WTC11 (cell line): ENCODE measurements around the gene USP43. TPM values are rescaled to one million over a fixed set of nuclear protein-coding genes. Genes with fewer than 3 reads are reported as not detected.
A peak's percentile ranks its signal among the peaks of the same experiment; 100 is the strongest.

ENCODE experiments used
- ATF1 ChIP-seq: sonication (generic); formaldehyde crosslinking; IDR thresholded peaks from 2 replicates; pipeline ENCODE4 v1.8.1; 2023; ENCODE audit warnings: mild to moderate bottlenecking, moderate library complexity, missing genetic modification reagents
- CREM ChIP-seq: sonication (generic); formaldehyde crosslinking; IDR thresholded peaks from 2 replicates; pipeline ENCODE4 v1.8.1; 2022; ENCODE audit warnings: mild to moderate bottlenecking, missing genetic modification reagents, moderate library complexity
- ESRRA ChIP-seq: sonication (generic); formaldehyde crosslinking; IDR thresholded peaks from 2 replicates; pipeline ENCODE4 v1.8.1; 2022; ENCODE audit warnings: mild to moderate bottlenecking, missing genetic modification reagents, borderline replicate concordance
- FOXJ3 ChIP-seq: sonication (generic); formaldehyde crosslinking; IDR thresholded peaks from 2 replicates; pipeline ENCODE4 v1.9.0; 2021; ENCODE audit warnings: missing genetic modification reagents, mild to moderate bottlenecking, borderline replicate concordance
- FOXP1 ChIP-seq: sonication (generic); formaldehyde crosslinking; IDR thresholded peaks from 2 replicates; pipeline ENCODE4 v1.8.0; 2022; ENCODE audit warnings: missing genetic modification reagents, mild to moderate bottlenecking, moderate library complexity, borderline replicate concordance
- GABPB1 ChIP-seq: sonication (generic); formaldehyde crosslinking; IDR thresholded peaks from 2 replicates; pipeline ENCODE4 v1.8.1; 2023; ENCODE audit warnings: mild to moderate bottlenecking, missing genetic modification reagents
- IRF2 ChIP-seq: sonication (generic); formaldehyde crosslinking; IDR thresholded peaks from 2 replicates; pipeline ENCODE4 v1.8.0; 2022; ENCODE audit warnings: low read depth, missing genetic modification reagents, borderline replicate concordance
- NFATC4 ChIP-seq: fragments of 250-450 bp; sonication (Bioruptor Pico); IDR thresholded peaks from 2 replicates; pipeline ENCODE4 v1.9.0; 2021; ENCODE audit warnings: mild to moderate bottlenecking
- NR1H2 ChIP-seq: sonication (generic); formaldehyde crosslinking; IDR thresholded peaks from 2 replicates; pipeline ENCODE4 v1.9.0; 2021; ENCODE audit warnings: mild to moderate bottlenecking, moderate library complexity, missing genetic modification reagents
- NR2C2 ChIP-seq: sonication (generic); formaldehyde crosslinking; IDR thresholded peaks from 2 replicates; pipeline ENCODE4 v1.8.0; 2022; ENCODE audit warnings: mild to moderate bottlenecking, missing genetic modification reagents
- OVOL2 ChIP-seq: fragments of 250-450 bp; sonication (Bioruptor Pico); IDR thresholded peaks from 2 replicates; pipeline ENCODE4 v1.9.0; 2021; ENCODE audit warnings: mild to moderate bottlenecking, borderline replicate concordance
- RELA ChIP-seq: sonication (generic); formaldehyde crosslinking; IDR thresholded peaks from 2 replicates; pipeline ENCODE4 v1.8.1; 2022; ENCODE audit warnings: missing genetic modification reagents, mild to moderate bottlenecking, borderline replicate concordance
- RORB ChIP-seq: fragments of 250-450 bp; sonication (Bioruptor Pico); IDR thresholded peaks from 2 replicates; pipeline ENCODE4 v1.9.0; 2021; ENCODE audit warnings: mild to moderate bottlenecking
- SOX15 ChIP-seq: fragments of 250-450 bp; sonication (Bioruptor Pico); IDR thresholded peaks from 2 replicates; pipeline ENCODE4 v1.9.0; 2021; ENCODE audit warnings: mild to moderate bottlenecking
- TEAD1 ChIP-seq: sonication (generic); formaldehyde crosslinking; IDR thresholded peaks from 2 replicates; pipeline ENCODE4 v1.8.0; 2022; ENCODE audit warnings: mild to moderate bottlenecking, missing genetic modification reagents
- TEAD4 ChIP-seq: sonication (generic); formaldehyde crosslinking; IDR thresholded peaks from 2 replicates; pipeline ENCODE4 v1.8.0; 2022; ENCODE audit warnings: mild to moderate bottlenecking, missing genetic modification reagents
- ZNF263 ChIP-seq: sonication (generic); formaldehyde crosslinking; IDR thresholded peaks from 2 replicates; pipeline ENCODE4 v1.8.1; 2022; ENCODE audit warnings: low read depth, mild to moderate bottlenecking, moderate library complexity, missing genetic modification reagents
- ZNF423 ChIP-seq: fragments of 250-450 bp; sonication (Bioruptor Pico); IDR thresholded peaks from 2 replicates; pipeline ENCODE4 v2.1.2; 2022; ENCODE audit warnings: mild to moderate bottlenecking, moderate library complexity
- total RNA-seq: library from RNA; stranded (reverse); gene quantifications from 3 replicates; pipeline ENCODE4 v1.2.3, GENCODE V29; 2021
- TF ChIP-seq, protein P1 (sequence below): fragments of 250-450 bp; sonication (Bioruptor Pico); IDR thresholded peaks from 2 replicates; pipeline ENCODE4 v1.9.0; 2021; ENCODE audit warnings: mild to moderate bottlenecking
- TF ChIP-seq, protein P2 (sequence below): sonication (generic); formaldehyde crosslinking; IDR thresholded peaks from 2 replicates; pipeline ENCODE4 v1.8.1; 2023; ENCODE audit warnings: mild to moderate bottlenecking, missing genetic modification reagents
- TF ChIP-seq, protein P3 (sequence below): sonication (generic); formaldehyde crosslinking; IDR thresholded peaks from 2 replicates; pipeline ENCODE4 v1.8.1; 2023; ENCODE audit warnings: mild to moderate bottlenecking, missing genetic modification reagents, borderline replicate concordance
- TF ChIP-seq, protein P4 (sequence below): sonication (generic); formaldehyde crosslinking; IDR thresholded peaks from 2 replicates; pipeline ENCODE4 v1.8.0; 2023; ENCODE audit warnings: mild to moderate bottlenecking, missing genetic modification reagents
- TF ChIP-seq, protein P5 (sequence below): sonication (generic); formaldehyde crosslinking; conservative IDR thresholded peaks from 2 replicates; pipeline ENCODE4 v1.8.1; 2022; ENCODE audit warnings: mild to moderate bottlenecking, missing genetic modification reagents
- TF ChIP-seq, protein P6 (sequence below): fragments of 250-450 bp; sonication (Bioruptor Pico); IDR thresholded peaks from 2 replicates; pipeline ENCODE4 v1.9.0; 2021; ENCODE audit warnings: mild to moderate bottlenecking
- TF ChIP-seq, protein P7 (sequence below): fragments of 250-450 bp; sonication (Bioruptor Pico); IDR thresholded peaks from 2 replicates; pipeline ENCODE4 v2.1.2; 2022; ENCODE audit warnings: mild to moderate bottlenecking, moderate library complexity

Gene USP43
- total RNA-seq, 1 experiment from 2014 or later = 8.6 TPM

DNA sequence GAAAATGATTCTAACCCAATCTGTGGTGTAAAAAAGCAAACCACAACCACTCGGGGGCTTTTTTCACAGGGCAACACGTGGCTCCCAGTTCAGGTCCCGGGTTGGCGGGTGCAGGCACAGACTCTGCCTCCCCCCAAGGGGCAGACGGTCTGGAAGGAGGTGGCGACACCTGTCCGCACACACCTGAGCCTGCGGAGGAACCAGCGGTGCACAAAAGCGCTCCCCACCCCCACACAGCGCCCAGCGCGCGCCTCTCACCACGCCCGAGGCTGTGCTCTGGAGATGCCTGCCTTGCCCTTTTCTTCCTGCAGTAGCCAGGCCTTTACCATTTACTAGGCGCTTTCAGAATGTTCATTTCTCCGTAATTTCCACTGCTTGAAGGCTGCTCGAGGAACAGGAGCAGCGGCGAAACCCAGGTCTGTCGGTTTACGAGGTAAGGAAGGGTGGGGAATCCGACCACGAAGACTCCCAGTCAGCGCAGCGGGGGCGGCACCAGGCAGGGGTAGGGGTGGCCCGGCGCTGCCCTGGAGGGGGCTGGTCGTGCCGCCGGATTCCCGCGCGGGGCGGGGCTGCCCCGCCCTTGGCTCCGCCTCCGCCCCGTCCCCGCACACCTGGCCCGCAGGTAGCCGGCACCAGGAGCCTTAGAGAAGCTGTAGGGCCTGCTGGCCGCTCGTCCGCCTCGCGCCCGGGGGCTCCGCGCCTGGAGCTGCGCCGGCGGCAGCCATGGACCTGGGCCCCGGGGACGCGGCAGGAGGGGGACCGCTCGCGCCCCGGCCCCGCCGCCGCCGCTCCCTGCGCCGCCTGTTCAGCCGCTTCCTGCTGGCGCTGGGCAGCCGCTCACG, at the start of gene USP43 (continued):
- TF ChIP-seq, protein P1, sequence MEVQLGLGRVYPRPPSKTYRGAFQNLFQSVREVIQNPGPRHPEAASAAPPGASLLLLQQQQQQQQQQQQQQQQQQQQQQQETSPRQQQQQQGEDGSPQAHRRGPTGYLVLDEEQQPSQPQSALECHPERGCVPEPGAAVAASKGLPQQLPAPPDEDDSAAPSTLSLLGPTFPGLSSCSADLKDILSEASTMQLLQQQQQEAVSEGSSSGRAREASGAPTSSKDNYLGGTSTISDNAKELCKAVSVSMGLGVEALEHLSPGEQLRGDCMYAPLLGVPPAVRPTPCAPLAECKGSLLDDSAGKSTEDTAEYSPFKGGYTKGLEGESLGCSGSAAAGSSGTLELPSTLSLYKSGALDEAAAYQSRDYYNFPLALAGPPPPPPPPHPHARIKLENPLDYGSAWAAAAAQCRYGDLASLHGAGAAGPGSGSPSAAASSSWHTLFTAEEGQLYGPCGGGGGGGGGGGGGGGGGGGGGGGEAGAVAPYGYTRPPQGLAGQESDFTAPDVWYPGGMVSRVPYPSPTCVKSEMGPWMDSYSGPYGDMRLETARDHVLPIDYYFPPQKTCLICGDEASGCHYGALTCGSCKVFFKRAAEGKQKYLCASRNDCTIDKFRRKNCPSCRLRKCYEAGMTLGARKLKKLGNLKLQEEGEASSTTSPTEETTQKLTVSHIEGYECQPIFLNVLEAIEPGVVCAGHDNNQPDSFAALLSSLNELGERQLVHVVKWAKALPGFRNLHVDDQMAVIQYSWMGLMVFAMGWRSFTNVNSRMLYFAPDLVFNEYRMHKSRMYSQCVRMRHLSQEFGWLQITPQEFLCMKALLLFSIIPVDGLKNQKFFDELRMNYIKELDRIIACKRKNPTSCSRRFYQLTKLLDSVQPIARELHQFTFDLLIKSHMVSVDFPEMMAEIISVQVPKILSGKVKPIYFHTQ (CRISPR knock-in tag) = no peak
- TF ChIP-seq, protein P2, sequence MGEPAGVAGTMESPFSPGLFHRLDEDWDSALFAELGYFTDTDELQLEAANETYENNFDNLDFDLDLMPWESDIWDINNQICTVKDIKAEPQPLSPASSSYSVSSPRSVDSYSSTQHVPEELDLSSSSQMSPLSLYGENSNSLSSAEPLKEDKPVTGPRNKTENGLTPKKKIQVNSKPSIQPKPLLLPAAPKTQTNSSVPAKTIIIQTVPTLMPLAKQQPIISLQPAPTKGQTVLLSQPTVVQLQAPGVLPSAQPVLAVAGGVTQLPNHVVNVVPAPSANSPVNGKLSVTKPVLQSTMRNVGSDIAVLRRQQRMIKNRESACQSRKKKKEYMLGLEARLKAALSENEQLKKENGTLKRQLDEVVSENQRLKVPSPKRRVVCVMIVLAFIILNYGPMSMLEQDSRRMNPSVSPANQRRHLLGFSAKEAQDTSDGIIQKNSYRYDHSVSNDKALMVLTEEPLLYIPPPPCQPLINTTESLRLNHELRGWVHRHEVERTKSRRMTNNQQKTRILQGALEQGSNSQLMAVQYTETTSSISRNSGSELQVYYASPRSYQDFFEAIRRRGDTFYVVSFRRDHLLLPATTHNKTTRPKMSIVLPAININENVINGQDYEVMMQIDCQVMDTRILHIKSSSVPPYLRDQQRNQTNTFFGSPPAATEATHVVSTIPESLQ (CRISPR knock-in tag) = no peak
- TF ChIP-seq ZNF263 (CRISPR knock-in tag) (no peak), NR2C2 (CRISPR knock-in tag) (no peak), ATF1 (CRISPR knock-in tag) (no peak), CREM (CRISPR knock-in tag) (no peak), TEAD1 (CRISPR knock-in tag) (no peak), NR1H2 (CRISPR knock-in tag) (no peak), SOX15 (no peak), TEAD4 (CRISPR knock-in tag) (no peak), GABPB1 (CRISPR knock-in tag) (0 out of 2 replicates have a peak, but pooled peaks have one; percentile 6), ZNF423 (CRISPR knock-in tag) (peak; percentile 47; the same call in 1 of the 2 replicates), OVOL2 (CRISPR knock-in tag) (no peak), NFATC4 (no peak), FOXP1 (CRISPR knock-in tag) (no peak; the same call in 1 of the 2 replicates), RELA (no peak), RORB (CRISPR knock-in tag) (no peak), IRF2 (CRISPR knock-in tag) (no peak), ESRRA (CRISPR knock-in tag) (no peak), FOXJ3 (CRISPR knock-in tag) (no peak)
- TF ChIP-seq, protein P3, sequence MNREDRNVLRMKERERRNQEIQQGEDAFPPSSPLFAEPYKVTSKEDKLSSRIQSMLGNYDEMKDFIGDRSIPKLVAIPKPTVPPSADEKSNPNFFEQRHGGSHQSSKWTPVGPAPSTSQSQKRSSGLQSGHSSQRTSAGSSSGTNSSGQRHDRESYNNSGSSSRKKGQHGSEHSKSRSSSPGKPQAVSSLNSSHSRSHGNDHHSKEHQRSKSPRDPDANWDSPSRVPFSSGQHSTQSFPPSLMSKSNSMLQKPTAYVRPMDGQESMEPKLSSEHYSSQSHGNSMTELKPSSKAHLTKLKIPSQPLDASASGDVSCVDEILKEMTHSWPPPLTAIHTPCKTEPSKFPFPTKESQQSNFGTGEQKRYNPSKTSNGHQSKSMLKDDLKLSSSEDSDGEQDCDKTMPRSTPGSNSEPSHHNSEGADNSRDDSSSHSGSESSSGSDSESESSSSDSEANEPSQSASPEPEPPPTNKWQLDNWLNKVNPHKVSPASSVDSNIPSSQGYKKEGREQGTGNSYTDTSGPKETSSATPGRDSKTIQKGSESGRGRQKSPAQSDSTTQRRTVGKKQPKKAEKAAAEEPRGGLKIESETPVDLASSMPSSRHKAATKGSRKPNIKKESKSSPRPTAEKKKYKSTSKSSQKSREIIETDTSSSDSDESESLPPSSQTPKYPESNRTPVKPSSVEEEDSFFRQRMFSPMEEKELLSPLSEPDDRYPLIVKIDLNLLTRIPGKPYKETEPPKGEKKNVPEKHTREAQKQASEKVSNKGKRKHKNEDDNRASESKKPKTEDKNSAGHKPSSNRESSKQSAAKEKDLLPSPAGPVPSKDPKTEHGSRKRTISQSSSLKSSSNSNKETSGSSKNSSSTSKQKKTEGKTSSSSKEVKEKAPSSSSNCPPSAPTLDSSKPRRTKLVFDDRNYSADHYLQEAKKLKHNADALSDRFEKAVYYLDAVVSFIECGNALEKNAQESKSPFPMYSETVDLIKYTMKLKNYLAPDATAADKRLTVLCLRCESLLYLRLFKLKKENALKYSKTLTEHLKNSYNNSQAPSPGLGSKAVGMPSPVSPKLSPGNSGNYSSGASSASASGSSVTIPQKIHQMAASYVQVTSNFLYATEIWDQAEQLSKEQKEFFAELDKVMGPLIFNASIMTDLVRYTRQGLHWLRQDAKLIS (CRISPR knock-in tag) = no peak
- TF ChIP-seq, protein P4, sequence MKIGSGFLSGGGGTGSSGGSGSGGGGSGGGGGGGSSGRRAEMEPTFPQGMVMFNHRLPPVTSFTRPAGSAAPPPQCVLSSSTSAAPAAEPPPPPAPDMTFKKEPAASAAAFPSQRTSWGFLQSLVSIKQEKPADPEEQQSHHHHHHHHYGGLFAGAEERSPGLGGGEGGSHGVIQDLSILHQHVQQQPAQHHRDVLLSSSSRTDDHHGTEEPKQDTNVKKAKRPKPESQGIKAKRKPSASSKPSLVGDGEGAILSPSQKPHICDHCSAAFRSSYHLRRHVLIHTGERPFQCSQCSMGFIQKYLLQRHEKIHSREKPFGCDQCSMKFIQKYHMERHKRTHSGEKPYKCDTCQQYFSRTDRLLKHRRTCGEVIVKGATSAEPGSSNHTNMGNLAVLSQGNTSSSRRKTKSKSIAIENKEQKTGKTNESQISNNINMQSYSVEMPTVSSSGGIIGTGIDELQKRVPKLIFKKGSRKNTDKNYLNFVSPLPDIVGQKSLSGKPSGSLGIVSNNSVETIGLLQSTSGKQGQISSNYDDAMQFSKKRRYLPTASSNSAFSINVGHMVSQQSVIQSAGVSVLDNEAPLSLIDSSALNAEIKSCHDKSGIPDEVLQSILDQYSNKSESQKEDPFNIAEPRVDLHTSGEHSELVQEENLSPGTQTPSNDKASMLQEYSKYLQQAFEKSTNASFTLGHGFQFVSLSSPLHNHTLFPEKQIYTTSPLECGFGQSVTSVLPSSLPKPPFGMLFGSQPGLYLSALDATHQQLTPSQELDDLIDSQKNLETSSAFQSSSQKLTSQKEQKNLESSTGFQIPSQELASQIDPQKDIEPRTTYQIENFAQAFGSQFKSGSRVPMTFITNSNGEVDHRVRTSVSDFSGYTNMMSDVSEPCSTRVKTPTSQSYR = no peak
- TF ChIP-seq, protein P5, sequence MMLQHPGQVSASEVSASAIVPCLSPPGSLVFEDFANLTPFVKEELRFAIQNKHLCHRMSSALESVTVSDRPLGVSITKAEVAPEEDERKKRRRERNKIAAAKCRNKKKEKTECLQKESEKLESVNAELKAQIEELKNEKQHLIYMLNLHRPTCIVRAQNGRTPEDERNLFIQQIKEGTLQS (CRISPR knock-in tag) = no peak
- TF ChIP-seq, protein P6, sequence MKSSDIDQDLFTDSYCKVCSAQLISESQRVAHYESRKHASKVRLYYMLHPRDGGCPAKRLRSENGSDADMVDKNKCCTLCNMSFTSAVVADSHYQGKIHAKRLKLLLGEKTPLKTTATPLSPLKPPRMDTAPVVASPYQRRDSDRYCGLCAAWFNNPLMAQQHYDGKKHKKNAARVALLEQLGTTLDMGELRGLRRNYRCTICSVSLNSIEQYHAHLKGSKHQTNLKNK = no peak
- TF ChIP-seq, protein P7, sequence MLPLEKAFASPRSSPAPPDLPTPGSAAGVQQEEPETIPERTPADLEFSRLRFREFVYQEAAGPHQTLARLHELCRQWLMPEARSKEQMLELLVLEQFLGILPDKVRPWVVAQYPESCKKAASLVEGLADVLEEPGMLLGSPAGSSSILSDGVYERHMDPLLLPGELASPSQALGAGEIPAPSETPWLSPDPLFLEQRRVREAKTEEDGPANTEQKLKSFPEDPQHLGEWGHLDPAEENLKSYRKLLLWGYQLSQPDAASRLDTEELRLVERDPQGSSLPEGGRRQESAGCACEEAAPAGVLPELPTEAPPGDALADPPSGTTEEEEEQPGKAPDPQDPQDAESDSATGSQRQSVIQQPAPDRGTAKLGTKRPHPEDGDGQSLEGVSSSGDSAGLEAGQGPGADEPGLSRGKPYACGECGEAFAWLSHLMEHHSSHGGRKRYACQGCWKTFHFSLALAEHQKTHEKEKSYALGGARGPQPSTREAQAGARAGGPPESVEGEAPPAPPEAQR (CRISPR knock-in tag) = no peak
